ENCODE data around the gene SLC25A26.

Gene SLC25A26

GRCh38 chr3:66379565-66379964, 158.8 kb downstream of the SLC25A26 start:
- no peak for DNase-seq

DNA sequence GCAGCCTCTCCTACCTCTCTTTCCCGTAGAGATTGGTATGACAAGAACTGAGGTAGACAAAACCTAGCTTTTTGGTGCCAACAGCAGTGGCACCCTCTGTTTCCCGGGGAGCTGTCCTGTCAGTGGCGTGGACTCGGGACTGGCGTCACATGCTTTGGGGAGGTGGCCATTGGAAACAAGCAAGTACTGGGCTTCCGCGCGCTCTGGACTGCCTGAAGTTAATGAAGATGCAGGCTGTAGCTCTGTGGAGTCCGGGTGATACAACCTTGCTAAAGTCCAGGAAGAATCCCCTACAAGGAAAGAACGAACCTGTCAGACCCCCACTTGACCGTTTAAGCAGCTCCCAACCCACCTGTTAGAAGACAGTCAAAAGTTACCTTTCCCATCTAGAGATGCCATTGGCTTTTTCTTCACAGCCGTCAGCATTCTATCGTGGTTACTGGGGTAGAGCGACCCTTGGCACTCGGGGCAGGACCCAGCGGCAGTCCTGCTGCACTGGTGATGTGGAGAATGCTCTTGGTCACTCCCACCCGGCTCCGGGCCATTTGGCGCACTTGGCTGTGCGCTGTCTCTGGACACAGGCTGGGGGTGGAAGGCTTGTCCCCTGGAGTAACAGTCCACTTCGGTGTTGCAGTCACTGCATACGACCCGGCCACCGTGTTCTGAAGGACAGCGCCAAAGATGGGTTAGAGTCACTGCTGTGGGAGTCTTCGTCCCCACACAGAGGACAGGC, 159.6 kb downstream of the SLC25A26 start:
- no peak for DNase-seq

DNA sequence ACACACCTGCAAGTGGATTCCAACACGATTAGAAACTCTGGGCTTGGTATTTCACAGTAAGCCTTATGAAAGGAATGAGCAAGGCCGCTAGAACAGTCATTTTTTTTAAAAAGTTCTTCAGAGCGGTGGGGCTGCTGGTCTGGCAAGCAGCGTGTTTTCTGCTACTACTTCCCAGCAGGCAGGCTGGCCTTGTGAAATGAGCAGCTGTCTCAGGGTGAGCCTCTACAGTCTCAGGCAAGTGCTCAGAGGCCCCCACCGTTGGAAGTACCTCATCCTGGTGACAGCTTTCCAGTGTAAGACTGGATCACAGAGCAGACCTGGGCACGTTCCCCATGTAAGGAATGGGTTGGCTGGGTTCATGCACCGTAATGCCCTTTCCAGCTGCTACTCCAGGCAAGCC, 160.8 kb downstream of the SLC25A26 start:
- no peak for DNase-seq

DNA sequence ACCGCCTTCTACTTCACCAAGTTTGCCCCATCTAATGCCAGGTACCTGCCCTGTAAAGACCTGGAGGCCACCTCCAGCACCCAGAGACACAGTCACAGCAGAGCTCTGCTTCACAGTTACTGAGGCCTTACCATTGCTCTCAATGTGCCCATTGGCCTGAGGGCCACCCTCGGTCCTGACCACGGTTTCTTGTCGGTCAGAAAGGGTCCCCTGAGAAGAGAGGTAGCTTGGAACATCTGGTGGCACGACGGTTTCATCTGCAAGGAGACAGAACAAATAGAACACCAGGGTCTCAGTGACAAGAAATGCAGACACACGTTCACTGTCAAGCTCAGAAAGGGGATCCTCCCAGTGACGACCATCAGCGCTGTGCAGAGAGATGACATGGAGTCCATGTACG, 161.3 kb downstream of the SLC25A26 start:
- no peak for DNase-seq

- DNase-seq = no peak
Measured at GRCh38 chr3:66383023-66383422, 162.2 kb downstream of the SLC25A26 start.

DNA sequence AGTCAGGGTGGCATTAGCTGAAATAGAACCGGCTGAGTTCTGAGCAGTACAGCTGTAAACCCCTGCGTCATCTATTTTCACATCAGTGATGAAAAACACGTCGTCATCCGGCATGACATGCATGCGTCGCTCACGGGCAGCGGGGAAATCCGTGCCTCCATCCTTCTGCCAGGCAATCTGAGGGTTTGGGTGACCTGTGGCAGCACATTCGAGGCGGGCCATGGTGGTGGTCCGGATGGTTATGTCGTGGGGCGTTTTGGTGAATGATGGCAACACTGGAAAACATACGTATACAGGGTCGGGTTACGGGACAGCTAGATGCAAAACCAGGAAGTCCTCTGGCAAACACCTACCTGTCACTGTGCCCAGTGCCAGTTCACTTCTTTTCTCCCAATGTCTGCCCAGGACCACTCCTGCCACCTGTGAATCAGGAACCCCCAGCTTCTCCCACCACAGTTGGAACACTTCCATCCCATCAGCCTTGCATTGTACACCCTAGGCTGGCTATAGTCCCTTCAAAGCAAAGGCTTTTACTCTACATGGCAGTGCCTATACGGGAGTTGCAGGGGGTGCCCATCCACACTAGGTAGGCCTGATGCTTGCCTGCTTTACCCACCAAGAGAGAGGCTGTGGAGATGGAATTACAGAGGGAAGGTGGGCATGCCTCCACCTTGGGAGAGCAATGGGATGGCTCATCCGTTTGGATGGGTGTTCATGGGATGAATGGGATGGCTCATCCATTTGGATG, 163.4 kb downstream of the SLC25A26 start:
- DNase-seq = no peak

DNA sequence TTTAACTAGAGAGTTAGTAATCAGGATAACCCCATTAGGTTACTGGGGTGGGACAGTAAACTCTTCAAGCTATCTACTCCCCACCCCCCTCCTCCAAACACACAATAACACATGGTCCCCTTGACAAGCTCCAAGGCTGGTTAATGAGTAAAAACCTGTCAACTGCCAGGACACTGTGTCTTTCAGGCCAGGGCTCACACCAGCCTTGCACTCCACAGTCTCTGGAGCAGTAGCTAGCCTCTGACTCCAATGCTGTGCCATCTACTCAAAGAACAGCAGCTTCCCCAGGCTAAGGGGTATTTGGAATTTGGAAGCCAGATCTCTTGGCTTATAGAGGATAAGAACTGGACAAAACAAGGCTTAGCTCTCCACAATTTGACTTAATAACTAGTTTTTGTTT, 164.3 kb downstream of the SLC25A26 start:
- DNase-seq = no peak

DNA sequence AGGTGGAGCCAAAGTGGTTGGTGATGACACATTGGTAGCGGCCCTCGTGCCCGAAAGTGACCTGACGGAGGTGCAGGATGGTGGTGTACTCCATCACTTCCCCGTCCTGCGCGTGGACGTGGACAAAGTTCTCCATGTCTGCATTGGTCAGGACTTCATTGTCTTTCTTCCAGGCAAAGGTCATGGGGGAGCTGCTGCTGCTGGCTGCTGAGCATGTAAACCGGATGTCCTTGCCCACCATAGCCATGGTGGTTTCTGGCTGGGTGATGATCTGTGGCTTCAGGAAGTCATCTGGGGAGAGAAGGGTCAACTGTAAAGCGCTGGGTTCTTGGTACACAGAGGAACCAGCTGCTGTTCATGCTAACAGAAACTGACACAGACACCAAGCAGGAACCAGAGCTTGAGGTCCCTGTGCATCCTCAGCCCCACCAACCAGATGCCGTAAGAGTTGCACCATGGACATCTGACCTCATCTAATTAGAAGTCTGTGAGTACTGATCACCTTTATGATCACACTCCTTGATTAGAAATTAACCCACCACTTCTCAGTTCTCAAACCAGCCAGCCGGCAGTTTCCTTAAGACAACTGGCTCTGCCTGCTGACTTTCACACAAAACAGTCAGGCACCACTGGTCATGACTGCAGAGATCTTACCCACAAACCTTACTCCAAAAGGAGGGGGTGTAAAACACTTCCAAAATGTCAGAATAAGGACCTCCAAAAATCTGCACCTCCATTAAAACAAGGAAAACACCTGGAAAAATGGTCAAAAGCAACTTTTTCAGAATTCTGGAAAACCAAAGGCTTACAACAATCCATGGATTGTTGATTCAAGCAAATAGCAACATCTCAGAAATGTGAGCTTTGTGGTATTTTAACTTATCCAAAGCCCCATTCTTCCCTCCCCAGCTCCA, 165.5 kb downstream of the SLC25A26 start:
- no peak for DNase-seq

- DNase-seq = peak; percentile 67
Measured at GRCh38 chr3:66386925-66387650, 166.3 kb downstream of the SLC25A26 start.

GRCh38 chr3:66390013-66390412, 169.2 kb downstream of the SLC25A26 start:
- no peak for DNase-seq

DNA sequence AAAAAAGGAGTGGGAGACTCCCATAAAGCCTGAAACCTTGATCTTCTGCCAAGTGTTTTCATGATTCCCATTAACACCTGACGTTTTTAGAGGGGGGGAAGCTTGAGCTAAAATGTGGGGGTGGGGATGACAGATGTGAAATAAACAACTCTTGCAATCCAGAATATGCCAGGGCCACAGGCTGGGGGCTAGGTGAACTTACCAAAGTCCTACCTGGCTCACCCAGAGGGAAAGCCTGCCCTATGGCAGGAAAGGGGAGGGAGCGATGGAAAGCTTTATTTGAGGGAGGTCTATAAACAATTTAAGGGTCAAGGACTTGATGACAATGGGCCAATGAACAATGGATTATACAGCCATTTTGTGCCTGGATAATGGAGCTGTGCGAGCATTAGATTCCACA, 171.7 kb downstream of the SLC25A26 start:
- peak; percentile 33 for DNase-seq

GRCh38 chr3:66392966-66393332, 172.1 kb downstream of the SLC25A26 start:
- peak; percentile 44 for DNase-seq

- DNase-seq = no peak
Measured at GRCh38 chr3:66393333-66394005, 172.7 kb downstream of the SLC25A26 start.

- peak; percentile 41 for DNase-seq
Measured at GRCh38 chr3:66394019-66394752, 173.4 kb downstream of the SLC25A26 start.

DNA sequence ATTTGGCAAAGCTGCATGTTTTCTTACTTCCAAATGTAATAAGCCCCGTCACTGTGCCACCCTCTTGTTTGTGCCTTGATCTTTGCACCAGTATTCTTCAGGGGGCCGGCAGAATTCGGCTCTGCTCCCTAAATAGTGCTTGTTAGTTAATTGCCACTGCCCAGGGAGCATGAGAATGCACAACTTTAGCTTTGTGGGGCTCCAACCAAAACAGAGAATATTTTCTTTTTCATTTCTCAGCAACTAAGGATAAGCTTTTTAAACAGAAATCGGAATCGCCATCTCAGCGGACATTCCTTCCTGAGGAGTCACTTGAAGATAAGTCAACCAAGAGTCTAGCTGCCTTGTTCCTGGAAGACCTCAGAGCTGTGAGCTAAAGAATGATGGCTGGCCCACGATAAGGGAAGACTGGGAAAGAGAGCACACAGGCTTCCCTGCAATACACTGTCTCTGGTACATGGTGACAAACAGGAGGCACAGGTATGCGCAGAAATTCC, 174.0 kb downstream of the SLC25A26 start:
- no peak for DNase-seq

- peak; percentile 58 for DNase-seq
Measured at GRCh38 chr3:66395635-66396034, 174.8 kb downstream of the SLC25A26 start.

DNA sequence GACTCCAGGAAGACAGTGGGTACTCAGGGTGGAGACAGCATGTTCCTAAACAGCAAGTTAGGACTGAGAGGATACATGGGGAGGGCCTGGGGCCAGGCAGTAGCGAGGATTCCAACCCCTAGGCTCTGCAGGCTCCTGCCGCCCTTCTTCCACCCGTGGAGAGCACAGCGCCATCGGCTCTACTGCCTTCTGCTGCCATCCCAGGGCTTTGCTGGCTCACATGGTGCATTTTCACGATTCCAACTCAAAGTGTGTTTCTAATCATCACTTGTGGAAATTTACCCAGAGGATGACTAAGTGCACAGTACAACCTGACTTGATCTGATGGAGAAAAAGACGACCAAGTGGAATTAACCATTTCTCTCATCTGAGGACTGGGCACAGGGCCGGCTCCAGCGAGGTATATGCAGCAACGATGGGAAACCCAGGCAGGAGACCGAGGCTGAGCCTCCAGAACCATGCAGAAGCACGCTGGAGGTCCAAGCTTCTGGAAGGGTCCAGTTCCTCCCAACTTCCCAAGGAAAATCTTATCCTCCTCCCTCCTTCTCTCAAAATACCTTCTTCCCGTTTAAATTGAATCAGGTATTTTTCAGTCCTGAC, 175.5 kb downstream of the SLC25A26 start:
- no peak for DNase-seq

DNA sequence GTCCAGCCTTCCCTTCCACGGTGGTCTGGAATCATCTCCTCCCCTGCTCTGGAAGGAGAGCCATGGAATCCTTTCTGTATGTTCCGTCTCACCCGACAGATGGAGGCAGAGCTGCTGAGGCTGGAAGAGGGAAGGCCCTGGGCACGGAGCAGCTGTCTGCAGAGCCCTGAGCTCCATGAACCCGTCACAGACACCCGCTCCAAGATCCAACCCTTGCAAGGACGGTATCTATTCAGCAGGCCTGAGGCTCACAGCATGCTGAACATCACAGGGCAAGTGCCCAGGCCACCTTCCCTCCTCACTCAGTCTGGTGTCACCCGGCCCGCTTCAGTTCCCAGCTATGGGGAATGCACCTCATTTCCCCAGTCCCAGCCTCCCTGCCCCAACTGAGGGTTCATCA, 176.1 kb downstream of the SLC25A26 start:
- no peak for DNase-seq

DNA sequence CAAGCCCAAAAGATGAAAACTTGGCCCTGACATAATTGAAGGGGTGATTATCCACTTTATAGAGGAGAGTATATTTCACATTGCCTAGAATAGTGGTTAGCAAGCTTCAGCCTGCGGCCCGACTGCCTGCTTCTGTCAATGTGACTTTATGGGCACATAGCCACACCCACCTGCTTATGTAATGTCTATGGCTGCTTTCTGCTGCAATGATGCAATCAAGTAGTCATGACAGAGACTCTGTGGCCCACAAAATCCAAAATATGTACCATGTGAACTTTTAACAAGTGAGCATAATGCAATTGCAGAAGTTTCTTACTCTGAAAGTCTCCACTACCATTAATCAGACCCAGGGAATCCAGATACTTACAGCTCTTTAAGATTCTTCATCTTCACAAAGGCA, 176.9 kb downstream of the SLC25A26 start:
- DNase-seq = peak; percentile 10

DNA sequence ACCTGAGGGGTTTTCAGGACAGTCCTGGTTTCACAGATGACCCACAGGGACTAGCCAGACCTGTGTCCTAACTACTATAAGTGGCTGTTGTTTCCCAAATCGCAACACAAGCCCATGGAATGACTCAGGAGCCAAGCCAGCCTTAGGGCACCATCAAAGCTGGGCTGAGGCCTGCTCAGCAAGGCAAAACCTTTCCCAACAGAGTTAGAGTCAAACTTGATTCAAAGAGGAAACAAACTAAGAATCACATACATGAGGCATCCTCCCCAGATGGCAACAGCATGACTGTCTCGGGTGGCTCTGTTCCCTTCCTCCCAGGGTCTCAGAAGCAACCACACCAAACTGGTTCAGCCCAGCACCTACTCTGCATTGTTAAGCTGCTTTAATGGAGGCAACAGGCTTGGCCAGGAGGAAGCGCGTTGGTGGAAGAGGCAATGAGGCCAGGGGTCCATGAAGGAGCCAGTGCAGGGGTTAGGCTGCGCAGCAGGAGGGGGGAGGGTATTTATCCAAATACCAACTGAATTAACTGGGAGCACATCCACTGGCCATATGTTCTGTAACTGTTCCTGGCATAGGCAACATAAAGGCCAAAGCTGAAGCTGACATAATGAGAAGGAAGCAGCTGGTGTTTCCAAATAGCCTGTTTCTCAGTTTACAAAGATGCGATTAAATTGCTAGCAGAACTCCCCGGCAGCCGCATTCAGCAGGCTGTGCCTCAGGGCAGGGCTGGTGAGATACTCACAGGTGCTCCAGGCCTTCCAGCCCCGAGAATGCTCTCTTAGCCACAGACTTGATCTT, 177.6 kb downstream of the SLC25A26 start:
- peak; percentile 96 for DNase-seq

Data from NCI-H69 (cell line).